Neural progenitor cell (in vitro differentiated cells): ENCODE data around the gene CYP2D6.

Experiments used
- EZH2 ChIP-seq: fragments of 200-600 bp; sonication (generic); IDR thresholded peaks from 2 replicates; pipeline ENCODE4 v1.6.1; 2017; ENCODE audit warnings: antibody characterized with exemption, mild to moderate bottlenecking, moderate library complexity
- TF ChIP-seq, protein P1 (sequence below): fragments of 200-600 bp; sonication (generic); IDR thresholded peaks from 2 replicates; pipeline ENCODE4 v1.5.1; 2017; ENCODE audit warnings: antibody characterized with exemption, mild to moderate bottlenecking

GRCh38 chr22:42173183-42173926 lies 42.7 kb upstream of the CYP2D6 start:
- TF ChIP-seq, protein P1, sequence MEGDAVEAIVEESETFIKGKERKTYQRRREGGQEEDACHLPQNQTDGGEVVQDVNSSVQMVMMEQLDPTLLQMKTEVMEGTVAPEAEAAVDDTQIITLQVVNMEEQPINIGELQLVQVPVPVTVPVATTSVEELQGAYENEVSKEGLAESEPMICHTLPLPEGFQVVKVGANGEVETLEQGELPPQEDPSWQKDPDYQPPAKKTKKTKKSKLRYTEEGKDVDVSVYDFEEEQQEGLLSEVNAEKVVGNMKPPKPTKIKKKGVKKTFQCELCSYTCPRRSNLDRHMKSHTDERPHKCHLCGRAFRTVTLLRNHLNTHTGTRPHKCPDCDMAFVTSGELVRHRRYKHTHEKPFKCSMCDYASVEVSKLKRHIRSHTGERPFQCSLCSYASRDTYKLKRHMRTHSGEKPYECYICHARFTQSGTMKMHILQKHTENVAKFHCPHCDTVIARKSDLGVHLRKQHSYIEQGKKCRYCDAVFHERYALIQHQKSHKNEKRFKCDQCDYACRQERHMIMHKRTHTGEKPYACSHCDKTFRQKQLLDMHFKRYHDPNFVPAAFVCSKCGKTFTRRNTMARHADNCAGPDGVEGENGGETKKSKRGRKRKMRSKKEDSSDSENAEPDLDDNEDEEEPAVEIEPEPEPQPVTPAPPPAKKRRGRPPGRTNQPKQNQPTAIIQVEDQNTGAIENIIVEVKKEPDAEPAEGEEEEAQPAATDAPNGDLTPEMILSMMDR: no peak
- TF ChIP-seq EZH2: no peak
